Measurements from ENCODE around the gene FAM174C. TPM values are rescaled to one million over a fixed set of nuclear protein-coding genes. Genes with fewer than 3 reads are reported as not detected.

The FAM174C gene
- total and polyA plus RNA-seq, 2 of the 8 experiments (the other 6 are each of a cell fraction or from before 2014, with no cell fraction given): 44.5 to 125 TPM

- Histone ChIP-seq H3K36me3 (ENCODE audit: control insufficient read depth in 2 of 4, insufficient read depth in 4 of 4, low read length in 3 of 4) (no peaks in the 10 kb centered on the region), H4K8ac (ENCODE audit: extremely low read depth, insufficient read depth, low read length) (no peak overlapping the region), H3K79me2 (ENCODE audit: control insufficient read depth in 1 of 2, insufficient read depth in 2 of 2, low read length in 2 of 2) (no peaks in the 10 kb centered on the region), H3K27me3 (replicated peaks in 1 of 4; ENCODE audit: control insufficient read depth in 3 of 4, extremely low read depth in 1 of 4, insufficient read depth in 3 of 4, low read length in 3 of 4) (peaks cover 0 to 12% (median 5%) of the 10 kb centered on the region in 4 experiments; a peak in 5 of 7 replicates), H3K18ac (ENCODE audit: extremely low read depth, low read length) (no peak overlapping the region), H3K4me2 (ENCODE audit: insufficient read depth in 1 of 2, low read depth in 2 of 2, low read length in 2 of 2) (no peak overlapping the region), H4K20me1 (replicated peaks in 1 of 2; ENCODE audit: control insufficient read depth in 1 of 2, insufficient read depth in 2 of 2, low read length in 2 of 2) (no peaks in the 10 kb centered on the region), H3K9ac (replicated peaks in 1 of 4; ENCODE audit: extremely low read depth in 1 of 4, low read depth in 3 of 4, low read length in 3 of 4) (no peak overlapping the region), H3K23ac (ENCODE audit: insufficient read length) (no peak overlapping the region), H3K9me3 (ENCODE audit: insufficient read depth in 2 of 2, low read depth in 1 of 2, low read length in 1 of 2) (no peaks in the 10 kb centered on the region), H2BK15ac (ENCODE audit: low read length) (no peak overlapping the region), H4K91ac (replicated peaks; ENCODE audit: insufficient read length, low read length) (no peak overlapping the region), H2AK5ac (ENCODE audit: low read depth, low read length) (no peak overlapping the region), H2BK5ac (ENCODE audit: low read depth, low read length) (no peak overlapping the region), H4K5ac (ENCODE audit: insufficient read length, low read depth, low read length) (no peak overlapping the region), H2BK20ac (ENCODE audit: low read length) (no peak overlapping the region), H3K4ac (replicated peaks; ENCODE audit: insufficient read length, low read depth, low read length) (no peak overlapping the region), H3K27ac (ENCODE audit: low read depth, low read length) (no peak overlapping the region), H2BK120ac (replicated peaks; ENCODE audit: low read depth, low read length) (no peak overlapping the region), H3K4me3 (ENCODE audit: extremely low read depth in 1 of 4, insufficient read depth in 2 of 4, low read depth in 3 of 4, low read length in 4 of 4) (no peak overlapping the region), H2BK12ac (ENCODE audit: low read depth, low read length) (no peak overlapping the region), H3K14ac (ENCODE audit: insufficient read length) (no peak overlapping the region), H2AFZ (ENCODE audit: low read length) (no peak overlapping the region), H3K79me1 (ENCODE audit: low read depth, low read length) (no peaks in the 10 kb centered on the region), H3K23me2 (ENCODE audit: low read depth, low read length) (no peaks in the 10 kb centered on the region), H3K4me1 (replicated peaks in 1 of 4; ENCODE audit: control insufficient read depth in 3 of 4, insufficient read depth in 4 of 4, low read length in 3 of 4) (peaks cover 0 to 5% (median 0%) of the 10 kb centered on the region in 4 experiments; a peak in 3 of 7 replicates), H3K56ac (replicated peaks; ENCODE audit: insufficient read length, low read depth, low read length) (no peak overlapping the region)
- CTCF ChIA-PET (ENCODE audit: partially characterized antibody): interaction anchor here (0.6 to 2.1 kb wide), 7 partner anchors 9 to 593 kb away, joined by 3 to 5 read pairs (median 4); no protein-coding TSS in a partner anchor
- no peak for FAIRE-seq
- TF ChIP-seq EZH2 (IDR thresholded peaks at IDR 0.05; ENCODE audit: low read depth, low read length, severe bottlenecking): no peak
- TF ChIP-seq RFX5 (IDR thresholded peaks at IDR 0.05; ENCODE audit: borderline replicate concordance, low read depth, low read length): no peak
- TF ChIP-seq BCL11A (IDR thresholded peaks at IDR 0.05; ENCODE audit: low read depth in 2 of 2, low read length in 2 of 2): no peak
- POLR2A ChIA-PET (ENCODE audit: partially characterized antibody): interaction anchor here (1.0 to 1.5 kb wide), 6 partner anchors 8 to 153 kb away, joined by 3 to 5 read pairs (median 5); partner anchors contain the start of genes CIRBP and FAM174C
- 85% methylated on average over 27 of the region's 61 CpGs; no CpG with 5 or more reads in 1 of the 2 experiments for WGBS, 2 experiments (ENCODE audit: extremely low coverage in 1 of 2, insufficient coverage in 1 of 2, insufficient read length in 1 of 2, insufficient replicate concordance in 2 of 2, low coverage in 1 of 2, low lambda C conversion rate in 2 of 2, missing lambda C conversion rate in 1 of 2)
- no peak for DNase-seq (ENCODE audit: low read depth in 1 of 2, low spot score in 2 of 2)
Observed at GRCh38 chr19:1312767-1313694, 37.7 kb downstream of the FAM174C start.

Data from H1 (cell line).